DMS79 (cell line): Measurements from ENCODE around the gene ACTG2.
"Not testable (repeated sequence)": the region's sequence is repeated elsewhere in the genome, so short reads cannot be mapped to it uniquely, and the experiment has no call there.

Experiments
- DNase-seq: peaks from one replicate; lab custom pipeline; 2025; lab: John Stamatoyannopoulos, UW

ACTG2 gene

DNA sequence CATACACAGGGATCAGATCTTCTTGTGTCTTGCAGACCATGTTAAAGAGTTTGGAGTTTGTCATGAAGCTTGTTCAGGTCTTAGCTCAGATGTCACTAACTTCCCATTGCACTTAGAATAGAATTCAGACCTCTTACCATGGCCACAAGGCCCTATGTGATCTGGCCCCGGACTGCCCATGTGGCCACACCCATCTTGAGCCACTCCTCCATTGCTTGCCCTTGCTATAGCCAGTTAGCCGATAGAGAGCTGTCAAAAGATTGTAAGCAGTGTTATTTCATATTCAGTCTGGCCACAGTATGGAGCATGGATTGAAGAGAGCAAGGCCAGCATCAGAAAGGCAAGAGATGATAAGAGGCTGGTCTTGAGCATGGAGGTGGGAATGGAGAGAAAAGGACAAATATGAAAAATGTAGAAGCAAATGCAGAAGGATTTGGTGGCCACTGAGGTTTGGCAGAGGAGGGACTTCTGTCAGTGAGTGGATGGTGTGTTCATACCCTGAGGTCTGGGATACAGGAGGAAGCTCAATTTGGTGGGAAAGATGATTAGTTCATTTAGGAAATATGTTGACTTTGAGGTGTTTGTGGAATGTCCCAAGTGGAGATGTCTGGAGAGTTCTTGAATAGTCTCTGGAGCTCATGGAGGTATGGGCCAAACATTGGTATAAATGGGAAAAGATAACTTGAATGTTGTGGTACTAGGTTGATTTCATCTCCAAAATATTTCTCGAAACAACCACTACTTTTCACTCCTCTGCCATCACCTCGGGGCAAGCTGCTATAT lies 44.5 kb downstream of the ACTG2 start:
- no peak for DNase-seq

DNA sequence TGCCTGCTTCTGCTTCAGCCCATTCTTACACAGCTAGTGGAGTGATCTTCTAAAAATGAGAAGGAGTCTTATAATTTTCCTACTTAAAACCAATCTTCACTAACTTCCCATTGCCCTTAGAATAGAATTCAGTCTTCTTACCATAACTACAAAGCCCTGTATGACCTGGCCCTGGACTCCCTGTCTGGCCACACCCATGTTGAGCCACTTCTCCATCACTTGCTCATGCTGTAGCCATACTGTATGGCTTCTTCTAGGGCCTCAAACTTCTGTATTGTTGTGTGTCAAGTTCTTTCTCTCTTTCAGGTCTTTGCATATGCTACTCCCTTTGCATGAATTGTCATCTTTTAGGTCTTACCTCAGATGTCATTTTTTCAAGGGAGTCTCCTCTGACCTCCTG lies 45.1 kb downstream of the ACTG2 start:
- DNase-seq: no peak

DNA sequence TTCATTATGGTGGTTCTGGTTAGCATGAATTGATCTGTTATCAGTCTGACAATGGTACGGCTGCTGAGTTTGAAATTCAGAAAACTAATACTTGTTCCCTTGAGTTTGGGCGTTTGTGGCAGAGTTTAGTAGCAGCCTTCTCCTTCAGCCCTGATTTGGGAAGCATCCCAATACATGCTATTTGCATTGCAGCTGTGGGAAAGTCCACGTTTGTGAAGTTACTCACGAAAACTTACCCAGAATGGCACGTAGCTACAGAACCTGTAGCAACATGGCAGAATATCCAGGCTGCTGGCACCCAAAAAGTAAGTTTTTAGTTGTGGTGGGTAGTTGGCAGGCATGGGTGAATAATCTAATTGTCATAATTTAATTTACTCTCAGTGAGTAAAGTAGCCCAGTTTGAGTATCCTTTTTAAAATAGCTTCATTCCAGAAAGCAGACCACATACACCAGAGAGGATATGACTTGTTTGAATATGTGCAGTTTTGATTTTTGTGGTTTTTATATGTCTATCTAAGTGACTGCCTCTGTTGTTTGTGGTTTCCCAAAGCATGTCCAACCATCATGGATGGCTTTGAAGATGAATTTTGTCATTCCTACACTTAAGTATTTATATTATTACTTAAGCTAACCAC lies 46.0 kb downstream of the ACTG2 start:
- DNase-seq: no peak

DNA sequence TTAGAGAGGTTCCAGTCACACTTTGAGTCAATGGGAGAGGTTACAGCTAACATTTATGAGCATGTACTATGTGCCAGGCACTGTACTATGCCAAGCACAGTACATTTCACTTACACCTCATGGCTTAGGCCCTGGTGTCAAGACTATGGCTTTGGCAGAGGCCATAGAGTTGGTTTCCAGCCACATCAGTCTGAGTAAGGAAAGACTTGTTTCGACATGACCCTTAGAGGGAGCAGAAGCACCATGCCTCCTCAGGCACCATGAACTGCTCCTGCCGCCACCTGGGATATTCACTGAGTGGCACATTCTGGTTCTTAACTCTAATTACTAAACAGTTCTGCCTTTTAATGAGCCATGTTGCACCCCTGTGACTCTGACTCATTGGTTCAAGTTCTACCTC lies 46.6 kb downstream of the ACTG2 start:
- no peak for DNase-seq

DNA sequence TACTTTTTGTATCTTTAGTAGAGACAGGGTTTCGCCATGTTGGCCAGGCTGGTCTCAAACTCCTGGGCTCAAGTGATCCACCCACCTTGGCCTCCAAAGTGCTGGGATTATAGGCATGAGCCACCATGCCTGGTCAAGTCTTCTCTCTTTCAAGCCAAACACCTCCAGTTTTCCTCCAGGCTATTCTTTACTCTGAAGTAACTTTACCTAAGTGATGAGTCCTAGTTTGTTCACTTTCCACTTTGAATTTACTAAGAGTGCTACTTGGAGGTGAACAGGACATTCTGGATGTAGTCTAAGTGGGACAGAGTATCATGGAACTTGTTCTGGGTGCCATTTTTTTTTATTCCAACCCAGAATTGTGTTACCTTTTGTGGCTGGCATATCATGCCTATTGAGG lies 47.3 kb downstream of the ACTG2 start:
- DNase-seq: not testable (repeated sequence)

DNA sequence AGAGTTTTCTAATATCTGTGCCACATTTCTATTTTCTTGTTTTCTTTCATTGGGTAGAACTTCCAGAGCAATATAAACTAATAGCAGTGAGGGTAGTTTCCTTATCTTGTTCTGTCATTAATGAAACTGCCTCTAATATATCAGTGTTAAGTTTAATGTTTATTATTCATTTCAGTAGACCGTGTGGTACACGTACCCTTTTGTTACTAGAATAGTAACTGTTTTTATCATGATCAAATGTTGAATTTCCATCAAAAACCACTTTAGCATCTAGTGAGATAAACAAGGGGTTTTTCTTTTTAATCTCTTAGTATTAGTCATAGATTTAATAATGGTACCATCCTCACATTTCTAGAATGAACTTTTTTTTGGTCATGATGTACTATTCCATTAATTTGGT lies 49.9 kb downstream of the ACTG2 start:
- DNase-seq: no peak

DNA sequence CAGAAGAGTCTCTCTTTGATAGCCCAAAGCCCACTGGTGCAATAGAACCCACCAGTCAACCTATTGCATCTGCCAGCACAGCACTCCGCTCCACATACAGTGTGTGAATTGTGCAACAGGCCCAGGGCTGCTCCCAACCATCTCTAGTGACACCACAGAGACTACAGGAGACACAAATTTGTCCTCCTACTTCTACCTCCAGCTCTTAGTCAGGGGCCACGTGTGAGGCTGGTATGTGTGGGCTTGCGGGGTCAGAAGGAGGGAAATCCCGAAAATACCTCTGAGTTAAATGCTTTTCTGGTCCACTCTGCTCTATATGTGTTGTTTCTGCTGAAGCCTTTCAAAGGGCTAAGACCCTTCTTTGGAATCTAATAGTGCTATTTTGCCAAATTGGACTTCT lies 51.9 kb downstream of the ACTG2 start:
- no peak for DNase-seq

DNA sequence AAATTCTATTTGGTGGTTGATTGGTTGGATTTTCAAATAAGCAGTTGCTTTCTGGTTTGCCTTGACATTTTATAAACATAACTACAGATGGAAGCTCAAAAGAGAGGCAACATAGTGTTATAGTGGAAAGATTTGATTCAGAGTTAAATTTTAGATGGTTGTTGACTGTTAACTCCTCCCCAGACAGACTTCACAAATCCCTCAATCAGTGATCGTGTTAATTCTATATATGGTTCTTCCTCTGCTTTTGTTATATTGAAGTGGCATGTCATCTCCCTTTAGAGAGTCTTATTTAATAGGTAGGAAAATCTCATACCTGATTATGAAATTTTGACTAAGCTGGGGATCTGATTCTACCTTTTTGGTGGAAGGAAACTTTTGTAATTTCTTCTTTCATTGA lies 53.4 kb downstream of the ACTG2 start:
- DNase-seq: no peak

DNA sequence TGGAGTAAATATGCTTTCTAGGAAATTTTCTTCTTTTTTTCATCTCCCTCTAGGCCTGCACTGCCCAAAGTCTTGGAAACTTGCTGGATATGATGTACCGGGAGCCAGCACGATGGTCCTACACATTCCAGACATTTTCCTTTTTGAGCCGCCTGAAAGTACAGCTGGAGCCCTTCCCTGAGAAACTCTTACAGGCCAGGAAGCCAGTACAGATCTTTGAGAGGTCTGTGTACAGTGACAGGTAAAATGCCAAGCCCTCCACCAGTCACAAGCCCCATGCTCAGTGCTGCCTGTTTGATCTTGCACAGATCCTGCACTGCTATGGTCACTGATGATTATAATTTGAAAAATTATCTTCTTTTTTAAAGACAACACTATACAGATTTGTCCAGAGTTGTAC lies 53.9 kb downstream of the ACTG2 start:
- DNase-seq: no peak

DNA sequence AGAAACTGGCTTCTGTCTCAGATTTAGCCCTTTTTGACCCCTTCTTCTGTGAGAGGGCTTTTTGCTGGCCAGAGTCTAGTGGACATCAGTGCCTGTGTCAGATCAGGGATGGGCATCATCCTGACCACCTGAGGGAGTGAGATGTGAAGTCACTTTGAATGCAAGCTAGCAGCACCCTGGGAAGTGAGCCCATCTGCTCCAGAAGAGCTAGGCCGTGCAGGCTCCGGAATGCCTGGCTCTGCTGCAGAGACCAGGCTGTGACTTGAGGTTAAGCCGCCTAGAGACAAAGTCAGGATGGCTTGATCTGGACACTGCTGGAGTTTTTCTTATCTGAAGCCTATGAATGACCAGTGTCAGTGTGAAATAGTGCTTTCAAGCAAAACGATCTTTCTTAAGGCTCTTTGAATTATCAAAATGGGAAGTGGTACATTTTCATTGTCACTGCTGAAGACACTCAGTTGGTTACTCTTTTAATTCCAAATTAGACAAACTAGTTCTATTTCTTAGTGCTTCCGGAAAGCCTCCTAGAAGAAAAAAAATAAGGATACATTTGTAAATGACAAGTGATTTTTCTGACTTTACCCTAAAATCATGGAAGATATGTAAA lies 54.7 kb downstream of the ACTG2 start:
- no peak for DNase-seq

DNA sequence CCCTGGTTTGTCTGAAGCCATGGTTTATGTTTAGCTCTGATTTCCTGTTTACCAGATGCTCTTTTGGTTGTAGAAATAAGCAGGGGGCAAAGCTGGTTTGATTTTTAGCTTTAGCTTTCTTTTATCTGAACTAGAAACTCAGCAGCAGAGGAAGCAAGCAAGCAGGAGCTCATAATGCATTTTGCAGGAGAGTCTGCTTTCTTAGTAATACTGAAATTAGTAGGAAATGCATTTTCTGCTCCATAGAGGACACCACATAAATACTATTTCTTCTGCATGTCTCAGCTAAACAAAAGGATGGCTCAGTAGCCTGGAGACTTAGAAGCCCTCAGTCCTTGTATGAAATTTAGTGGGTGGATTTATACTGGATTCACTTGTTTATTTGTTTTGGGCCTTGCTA lies 57.0 kb downstream of the ACTG2 start:
- no peak for DNase-seq

DNA sequence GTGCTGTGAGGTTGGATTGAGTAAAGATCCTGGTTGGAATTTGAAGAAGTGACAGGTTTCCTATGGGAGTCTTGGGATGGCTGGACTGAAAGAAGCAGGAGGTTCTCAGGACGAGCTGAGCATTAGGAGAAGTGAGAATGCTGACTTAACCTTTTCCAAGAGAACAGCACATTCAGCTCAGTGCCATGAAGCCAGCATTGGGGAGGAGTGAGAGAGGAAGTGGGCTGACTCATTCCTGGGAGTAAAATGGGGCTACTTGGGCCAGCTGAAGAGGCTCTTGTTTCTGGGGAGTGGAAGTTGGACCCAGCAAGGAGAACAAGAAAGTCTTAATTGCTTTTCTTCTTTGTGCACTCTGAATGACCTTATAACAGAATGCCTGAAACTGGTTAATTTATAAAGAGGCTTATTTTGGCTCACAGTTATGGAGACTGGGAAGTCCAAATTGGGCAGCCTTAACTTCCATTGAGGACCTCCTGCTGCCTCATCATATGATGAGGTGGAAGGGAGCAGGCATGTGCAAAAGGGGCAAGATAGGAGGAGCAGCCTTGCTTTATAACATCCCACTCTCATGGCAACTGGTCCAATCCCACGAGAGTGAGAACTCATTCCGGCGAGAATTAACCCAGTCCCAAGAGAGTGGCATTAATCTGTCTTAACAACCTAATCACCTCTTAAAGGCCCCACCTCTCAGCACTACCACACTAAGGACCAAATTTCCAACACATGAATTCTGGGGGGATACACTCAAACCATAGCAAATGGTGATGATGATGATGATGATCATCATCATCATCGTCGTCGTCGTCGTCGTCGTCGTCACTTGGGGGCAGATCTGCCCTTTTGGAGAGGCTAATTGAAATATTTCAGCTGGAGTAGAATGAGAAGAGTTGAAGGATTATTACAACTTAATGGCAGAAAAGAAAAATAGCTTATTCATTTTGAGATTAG lies 60.0 kb downstream of the ACTG2 start:
- no peak for DNase-seq

DNA sequence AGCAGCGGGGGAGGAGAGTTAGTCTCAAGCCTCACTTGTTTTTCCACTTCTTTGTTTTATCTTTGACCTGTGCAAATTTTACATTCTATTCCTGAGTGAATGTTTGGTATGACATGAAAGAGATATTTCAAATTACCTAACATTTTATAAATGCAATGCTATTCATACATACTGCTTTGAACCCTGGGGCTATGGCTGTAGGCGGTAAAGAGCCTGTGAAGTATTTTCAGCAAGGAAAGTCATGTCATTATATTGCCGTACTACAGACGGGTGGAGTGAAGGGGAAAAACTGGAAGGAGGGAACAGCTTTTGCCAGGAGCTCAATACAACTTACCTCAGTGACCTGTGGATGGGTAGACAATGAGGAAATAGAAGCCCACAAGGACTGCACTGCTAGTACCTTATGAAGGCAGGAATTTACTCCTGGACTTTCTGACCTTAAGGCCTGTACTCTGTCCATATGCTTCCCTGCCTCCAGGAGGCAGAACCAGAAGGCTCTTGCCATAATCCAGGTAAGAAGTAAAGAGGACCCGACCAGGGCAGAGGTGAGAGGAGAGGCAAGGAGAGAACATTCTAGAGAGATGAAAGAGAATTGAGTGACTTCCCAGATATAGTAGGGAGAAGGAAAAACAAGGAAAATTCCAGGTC lies 63.5 kb downstream of the ACTG2 start:
- no peak for DNase-seq

DNA sequence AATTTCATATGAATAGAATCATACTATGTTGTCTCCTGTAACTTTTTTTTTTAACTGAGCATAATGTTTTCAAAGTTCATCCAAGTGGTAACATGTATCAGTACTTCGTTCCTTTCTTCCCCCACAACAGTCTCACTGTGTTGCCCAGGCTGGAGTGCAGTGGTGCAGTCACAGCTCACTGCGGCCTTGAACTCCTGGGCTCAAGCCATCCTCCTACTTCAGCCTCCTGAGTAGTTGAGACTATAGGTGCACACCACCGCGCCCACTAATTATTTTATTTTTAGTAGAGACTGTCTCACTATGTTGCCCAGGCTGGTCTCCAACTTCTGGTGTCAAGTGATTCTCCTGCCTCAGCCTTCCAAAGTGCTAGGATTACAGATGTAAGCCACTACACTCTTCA lies 68.5 kb downstream of the ACTG2 start:
- DNase-seq: no peak

DNA sequence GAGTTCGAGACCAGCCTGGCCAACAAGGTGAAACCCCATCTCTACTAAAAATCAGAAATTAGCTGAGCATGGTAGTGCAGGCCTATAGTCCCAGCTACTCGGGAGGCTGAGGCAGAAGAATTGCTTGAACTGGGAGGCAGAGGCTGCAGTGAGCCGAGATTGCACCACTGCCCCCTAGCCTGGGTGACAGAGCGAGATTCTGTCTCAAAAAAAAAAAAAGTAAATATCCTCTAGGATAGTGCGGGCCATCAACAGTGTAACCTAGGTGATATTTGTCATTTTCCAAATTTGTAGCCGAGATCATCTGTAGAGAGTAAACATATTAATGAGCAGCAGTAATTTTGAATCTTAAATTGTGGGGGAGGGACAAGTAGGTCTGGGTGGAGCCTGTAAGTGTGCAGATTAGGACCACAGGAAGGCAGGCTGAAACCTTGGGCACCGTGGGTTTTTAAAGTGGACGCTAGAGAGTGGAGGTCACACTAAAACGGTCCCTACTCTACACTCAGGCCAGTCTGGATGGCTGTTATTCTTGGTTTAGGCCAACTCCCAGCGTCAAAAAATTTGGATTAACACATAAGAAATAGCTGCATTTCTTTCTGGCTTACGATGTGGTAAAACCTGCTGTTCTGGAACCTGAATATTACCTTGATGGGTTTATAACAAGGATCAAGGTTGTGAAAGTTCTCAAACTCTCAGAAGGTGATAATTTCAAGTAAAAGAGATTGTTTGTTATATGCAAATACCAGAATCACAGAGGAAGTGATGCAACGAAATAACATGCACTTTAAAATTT lies 69.2 kb downstream of the ACTG2 start:
- no peak for DNase-seq

DNA sequence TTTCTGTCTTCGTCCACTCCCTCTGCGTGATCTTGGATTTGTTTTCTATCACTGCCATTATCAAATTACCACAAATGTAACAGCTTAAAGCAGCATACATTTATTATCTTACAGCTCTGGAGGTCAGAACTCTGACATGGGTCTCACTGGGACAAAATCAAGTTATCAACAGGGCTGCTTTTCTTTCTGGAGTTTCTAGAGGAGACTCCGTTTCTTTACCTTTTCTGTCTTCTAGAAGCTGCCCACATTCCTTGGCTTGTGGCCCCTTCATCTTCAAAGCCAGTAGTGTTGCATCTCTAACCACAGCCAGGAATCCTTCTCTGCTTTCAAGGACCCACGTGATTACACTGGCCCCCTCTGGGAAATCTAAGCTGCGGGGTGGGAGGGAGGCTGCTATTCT lies 70.0 kb downstream of the ACTG2 start:
- DNase-seq: no peak

DNA sequence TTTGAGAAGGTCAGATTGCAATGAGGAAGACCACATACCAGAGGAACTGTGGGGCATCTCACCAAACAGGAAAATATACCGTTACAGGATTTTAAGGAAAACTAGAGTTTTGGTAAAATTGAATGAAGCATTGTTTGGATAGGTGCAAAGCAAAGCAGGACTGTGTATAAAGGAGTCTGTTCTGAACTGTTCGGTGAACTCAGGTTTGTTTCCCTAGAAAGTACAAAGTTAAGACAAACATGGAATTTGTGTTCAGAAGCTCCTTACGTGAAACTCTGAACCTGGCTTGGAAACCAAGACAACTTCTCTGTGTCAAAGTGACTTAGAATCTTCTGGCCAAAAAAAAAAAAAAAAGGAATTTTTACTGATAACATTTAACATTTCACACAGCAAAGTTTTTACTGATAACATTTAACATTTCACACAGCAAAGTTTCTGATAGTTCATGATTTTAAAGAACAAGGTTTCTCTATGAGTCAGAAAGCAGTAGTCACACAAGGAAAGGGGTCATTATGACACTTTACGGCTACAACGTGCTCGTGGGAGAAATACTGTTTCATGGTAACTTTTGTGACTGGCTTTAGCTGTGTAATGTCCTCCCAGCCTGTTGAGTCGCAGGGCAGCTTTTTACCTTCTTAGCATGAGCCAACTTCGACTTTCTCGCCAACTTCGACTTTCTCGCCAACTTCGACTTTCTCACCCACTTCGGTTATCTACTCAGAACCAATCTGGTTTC lies 70.7 kb downstream of the ACTG2 start:
- DNase-seq: no peak

DNA sequence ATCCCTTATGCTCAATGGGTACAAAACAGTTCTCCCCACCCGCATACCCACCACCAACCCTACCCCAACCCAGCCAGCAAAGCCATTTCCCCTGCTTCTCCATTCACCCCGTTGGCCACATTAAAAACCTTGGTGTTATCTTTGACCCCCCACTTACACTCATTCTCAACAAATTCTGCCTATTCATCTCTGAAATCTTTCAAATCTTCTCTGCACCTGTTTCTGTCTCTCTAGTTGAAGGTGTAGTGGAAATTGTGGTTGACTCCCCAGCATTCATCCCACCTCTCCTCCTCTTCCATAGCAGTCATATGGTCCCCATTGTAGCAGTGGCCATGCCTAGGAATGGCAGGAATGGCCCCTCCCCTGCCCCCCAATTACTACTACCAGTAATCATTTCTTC lies 71.4 kb downstream of the ACTG2 start:
- DNase-seq: no peak

DNA sequence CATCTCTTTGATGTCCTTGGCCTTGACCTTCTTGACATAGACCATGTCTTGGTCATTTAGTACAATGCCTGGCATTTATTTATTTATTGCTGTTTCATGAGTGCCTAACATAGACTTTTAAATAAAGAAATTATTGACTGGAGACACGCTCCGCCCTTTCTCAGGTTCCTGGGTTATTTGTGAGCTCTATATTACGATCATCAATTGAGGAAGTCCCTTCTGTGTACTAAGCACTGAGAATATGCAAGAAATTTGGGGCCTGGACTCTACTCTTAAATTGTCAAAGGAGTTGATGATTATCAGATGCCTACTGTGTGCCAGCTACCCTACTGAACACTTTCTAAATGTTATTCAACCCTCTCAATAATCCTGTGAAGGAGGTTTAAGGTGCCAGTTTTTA lies 72.2 kb downstream of the ACTG2 start:
- DNase-seq: no peak

DNA sequence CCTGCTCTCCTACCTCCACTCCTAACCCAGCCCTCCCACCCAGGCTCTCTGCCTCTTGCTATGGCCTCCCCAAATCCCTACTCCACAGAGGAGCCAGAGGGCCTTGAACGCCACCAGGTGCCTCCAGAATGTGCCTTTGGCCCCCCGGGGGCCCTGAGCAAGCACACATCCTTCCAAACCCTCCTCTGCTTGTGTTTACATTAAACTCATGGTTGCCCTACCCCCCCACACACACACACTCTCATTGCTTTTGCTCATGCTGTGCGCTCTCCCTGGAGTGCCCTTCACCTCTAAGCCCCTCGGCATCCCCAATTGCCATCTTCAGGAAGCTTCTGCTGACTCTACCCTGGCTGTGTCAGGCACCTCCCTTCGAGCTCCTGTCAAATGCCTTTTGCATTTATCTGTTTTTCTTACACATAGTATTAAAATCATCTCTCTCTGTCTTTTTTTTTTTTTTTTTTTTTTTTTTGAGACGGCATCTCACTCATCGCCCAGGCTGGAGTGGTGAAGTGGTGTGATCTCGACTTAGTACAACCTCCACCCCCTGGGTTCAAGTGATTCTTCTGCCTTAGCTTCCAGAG lies 75.6 kb downstream of the ACTG2 start:
- DNase-seq: no peak
